CD4-positive, alpha-beta memory T cell (primary cell): Measurements from ENCODE around the gene DPYSL5. TPM values are rescaled to one million over a fixed set of nuclear protein-coding genes. Genes with fewer than 3 reads are reported as not detected.
A peak's percentile ranks its signal among the peaks of the same experiment; 100 is the strongest.
"Not testable (repeated sequence)": the region's sequence is repeated elsewhere in the genome, so short reads cannot be mapped to it uniquely, and the experiment has no call there.

Source experiments
- CTCF ChIA-PET: fragments of 350-600 bp; sonication (Branson Sonifier 250); formaldehyde crosslinking; loops from one replicate; lab custom pipeline; 2021; ENCODE audit warnings: inconsistent platforms; ENCODE audit not compliant: partially characterized antibody; lab: Charles Lee
- POLR2A ChIA-PET: fragments of 350-600 bp; sonication (Branson Sonifier 250); formaldehyde crosslinking; loops from one replicate; lab custom pipeline; 2021; ENCODE audit not compliant: partially characterized antibody; lab: Charles Lee
- DNase-seq, 5 donors: peaks; one replicate each; pipeline versions ENCODE4 v3.0.0 to v3.0.0-alpha.2; 2020 to 2022; ENCODE audit warnings: mixed read lengths in 1 of 5
- H3K27ac ChIP-seq: one replicate; pipeline ENCODE4 v1.7.0; 2013; ENCODE audit warnings: low read depth, low read length
- H3K27me3 ChIP-seq: 2 replicates; pipeline ENCODE4 v1.7.0; 2013; ENCODE audit warnings: mild to moderate bottlenecking, low read length, moderate library complexity; ENCODE audit not compliant: insufficient read depth
- H3K36me3 ChIP-seq: 2 replicates; pipeline ENCODE4 v1.7.0; 2013; ENCODE audit warnings: mild to moderate bottlenecking, low read length, moderate library complexity; ENCODE audit not compliant: insufficient read depth
- H3K4me1 ChIP-seq: 2 replicates; pipeline ENCODE4 v1.7.0; 2013; ENCODE audit warnings: mild to moderate bottlenecking, low read length, moderate library complexity; ENCODE audit not compliant: insufficient read depth
- H3K4me3 ChIP-seq, 2 donors: one replicate each; pipeline ENCODE4 v1.7.0; 2013; ENCODE audit warnings: low read length in 2 of 2, mild to moderate bottlenecking in 1 of 2
- H3K9me3 ChIP-seq, 2 donors: one replicate each; pipeline ENCODE4 v1.7.0; 2013; ENCODE audit warnings: low read length in 2 of 2, control low read depth in 1 of 2; ENCODE audit not compliant: control insufficient read depth in 1 of 2
- H3K27ac Mint-ChIP-seq, 7 donors: one replicate each; pipeline ENCODE4 v1.8.0; 2020 to 2021; ENCODE audit warnings: mixed read lengths in 7 of 7, mild to moderate bottlenecking in 6 of 7, inconsistent platforms in 3 of 7, moderate library complexity in 3 of 7
- H3K27me3 Mint-ChIP-seq, 2 donors: one replicate each; pipeline ENCODE4 v1.8.0; 2020 to 2021; ENCODE audit warnings: mixed read lengths in 2 of 2
- H3K36me3 Mint-ChIP-seq, 2 donors: one replicate each; pipeline ENCODE4 v1.8.0; 2020 to 2021; ENCODE audit warnings: mixed read lengths in 2 of 2, inconsistent platforms in 1 of 2, mild to moderate bottlenecking in 1 of 2
- H3K4me1 Mint-ChIP-seq, 4 donors: one replicate each; pipeline ENCODE4 v1.8.0; 2020 to 2021; ENCODE audit warnings: mixed read lengths in 4 of 4, mild to moderate bottlenecking in 1 of 4
- H3K4me3 Mint-ChIP-seq, 8 donors: one replicate each; pipeline ENCODE4 v1.8.0; 2020 to 2021; ENCODE audit warnings: mixed read lengths in 8 of 8, mild to moderate bottlenecking in 7 of 8, moderate library complexity in 6 of 8, inconsistent platforms in 3 of 8
- H3K9me3 Mint-ChIP-seq, 8 donors: one replicate each; pipeline ENCODE4 v1.8.0; 2020 to 2021; ENCODE audit warnings: mixed read lengths in 8 of 8, mild to moderate bottlenecking in 5 of 8, inconsistent platforms in 3 of 8, moderate library complexity in 1 of 8
- intact Hi-C: fragments of 100-400 bp; cut with micrococcal nuclease; formaldehyde crosslinking; loops from one replicate; pipeline ENCODE4 v1.15.1; 2023
- polyA plus RNA-seq, 2 donors: library from polyadenylated mRNA; unstranded; fragments of 300-500 nt; fragmentation: Illumina TruSeq; gene quantifications; one replicate each; pipeline ENCODE4 v1.2.3, GENCODE V29; 2021
- total RNA-seq, 2 experiments: library from RNA; stranded (reverse); gene quantifications; one replicate each; pipeline ENCODE4 v1.2.3, GENCODE V29; 2021

The DPYSL5 gene
- total and polyA plus RNA-seq, 4 experiments from 2014 or later = not detected

GRCh38 chr2:26875808-26876207, 27.9 kb downstream of the DPYSL5 start:
- no peak overlapping the region for H3K27ac ChIP-seq
- H3K9me3 ChIP-seq = no peaks in the 10 kb centered on the region
- POLR2A ChIA-PET = no interaction called here
- H3K36me3 ChIP-seq = no peaks in the 10 kb centered on the region
- no peaks in the 10 kb centered on the region for H3K27me3 ChIP-seq
- no peak for DNase-seq
- H3K4me3 ChIP-seq = no peak overlapping the region
- CTCF ChIA-PET = no interaction called here
- Mint-ChIP-seq H3K4me3 (no peak overlapping the region), H3K4me1 (no peaks in the 10 kb centered on the region), H3K27ac (peak overlapping the region in 1 of 7 donors; percentile 44), H3K9me3 (no peaks in the 10 kb centered on the region), H3K36me3 (no peaks in the 10 kb centered on the region), H3K27me3 (peaks cover 18 to 26% of the 10 kb centered on the region in 2 donors)
- no peaks in the 10 kb centered on the region for H3K4me1 ChIP-seq
- intact Hi-C loops = no loop called here

- no peaks in the 10 kb centered on the region for H3K9me3 ChIP-seq
- no peak for DNase-seq
- H3K9me3 Mint-ChIP-seq = no peaks in the 10 kb centered on the region
- intact Hi-C loops = no loop called here
- H3K27ac Mint-ChIP-seq = peak overlapping the region in 1 of 7 donors; percentile 44
- no peak overlapping the region for H3K27ac ChIP-seq
- no peaks in the 10 kb centered on the region for H3K36me3 Mint-ChIP-seq
- H3K27me3 Mint-ChIP-seq = peaks cover 20 to 28% of the 10 kb centered on the region in 2 donors
- POLR2A ChIA-PET = no interaction called here
- no peak overlapping the region for H3K4me3 ChIP-seq
- no peak overlapping the region for H3K4me3 Mint-ChIP-seq
- no peaks in the 10 kb centered on the region for H3K4me1 ChIP-seq
- CTCF ChIA-PET = no interaction called here
- H3K36me3 ChIP-seq = no peaks in the 10 kb centered on the region
- H3K27me3 ChIP-seq = no peaks in the 10 kb centered on the region
- H3K4me1 Mint-ChIP-seq = no peaks in the 10 kb centered on the region
Measured at GRCh38 chr2:26876260-26876659, 28.3 kb downstream of the DPYSL5 start.

GRCh38 chr2:26877276-26877675, 29.3 kb downstream of the DPYSL5 start:
- POLR2A ChIA-PET = no interaction called here
- DNase-seq = no peak
- Mint-ChIP-seq H3K9me3 (no peaks in the 10 kb centered on the region), H3K4me1 (no peaks in the 10 kb centered on the region), H3K4me3 (no peak overlapping the region), H3K36me3 (no peaks in the 10 kb centered on the region), H3K27me3 (peaks cover 22 to 25% of the 10 kb centered on the region in 2 donors), H3K27ac (no peak overlapping the region)
- no peaks in the 10 kb centered on the region for H3K9me3 ChIP-seq
- no peak overlapping the region for H3K4me3 ChIP-seq
- H3K4me1 ChIP-seq = no peaks in the 10 kb centered on the region
- CTCF ChIA-PET = no interaction called here
- H3K36me3 ChIP-seq = no peaks in the 10 kb centered on the region
- H3K27ac ChIP-seq = no peak overlapping the region
- H3K27me3 ChIP-seq = no peaks in the 10 kb centered on the region
- intact Hi-C loops = no loop called here

- Mint-ChIP-seq H3K4me1 (no peaks in the 10 kb centered on the region), H3K4me3 (no peak overlapping the region), H3K27ac (no peak overlapping the region), H3K9me3 (no peaks in the 10 kb centered on the region), H3K27me3 (peaks cover 21 to 28% of the 10 kb centered on the region in 2 donors), H3K36me3 (no peaks in the 10 kb centered on the region)
- intact Hi-C loops = no loop called here
- ChIA-PET POLR2A (no interaction called here), CTCF (no interaction called here)
- Histone ChIP-seq H3K4me3 (no peak overlapping the region), H3K27me3 (no peaks in the 10 kb centered on the region), H3K4me1 (no peaks in the 10 kb centered on the region), H3K36me3 (no peaks in the 10 kb centered on the region), H3K9me3 (no peaks in the 10 kb centered on the region), H3K27ac (no peak overlapping the region)
- DNase-seq = no peak
Measured at GRCh38 chr2:26880161-26880560, 32.2 kb downstream of the DPYSL5 start.

GRCh38 chr2:26880910-26881435, 33.0 kb downstream of the DPYSL5 start:
- H3K4me1 ChIP-seq = no peaks in the 10 kb centered on the region
- intact Hi-C loops = no loop called here
- Mint-ChIP-seq H3K27ac (no peak overlapping the region), H3K4me1 (no peaks in the 10 kb centered on the region), H3K27me3 (peaks cover 19 to 28% of the 10 kb centered on the region in 2 donors), H3K36me3 (no peaks in the 10 kb centered on the region), H3K4me3 (no peak overlapping the region), H3K9me3 (no peaks in the 10 kb centered on the region)
- H3K9me3 ChIP-seq = no peaks in the 10 kb centered on the region
- H3K27me3 ChIP-seq = no peaks in the 10 kb centered on the region
- no peak for DNase-seq
- no peak overlapping the region for H3K27ac ChIP-seq
- no peaks in the 10 kb centered on the region for H3K36me3 ChIP-seq
- ChIA-PET CTCF (no interaction called here), POLR2A (no interaction called here)
- no peak overlapping the region for H3K4me3 ChIP-seq

GRCh38 chr2:26882220-26882619, 34.3 kb downstream of the DPYSL5 start:
- H3K4me3 ChIP-seq, H3K4me1 Mint-ChIP-seq, H3K4me3 Mint-ChIP-seq, H3K9me3 ChIP-seq, H3K36me3 Mint-ChIP-seq, DNase-seq, H3K27me3 ChIP-seq, H3K27ac Mint-ChIP-seq, POLR2A ChIA-PET, H3K27ac ChIP-seq, intact Hi-C loops, H3K36me3 ChIP-seq, H3K9me3 Mint-ChIP-seq, H3K4me1 ChIP-seq: not testable (repeated sequence)
- CTCF ChIA-PET = interaction anchor here (0.7 kb wide), 1 partner anchor 582 kb away, joined by 3 read pairs; no protein-coding TSS in a partner anchor
- H3K27me3 Mint-ChIP-seq = peaks cover 19 to 26% of the 10 kb centered on the region in 2 donors

GRCh38 chr2:26883956-26884355, 36.0 kb downstream of the DPYSL5 start:
- Mint-ChIP-seq H3K27ac (no peak overlapping the region), H3K27me3 (peaks cover 17 to 26% of the 10 kb centered on the region in 2 donors), H3K36me3 (no peaks in the 10 kb centered on the region), H3K9me3 (no peaks in the 10 kb centered on the region), H3K4me1 (no peaks in the 10 kb centered on the region), H3K4me3 (no peak overlapping the region)
- Histone ChIP-seq H3K4me1 (no peaks in the 10 kb centered on the region), H3K27ac (no peak overlapping the region), H3K4me3 (no peak overlapping the region), H3K36me3 (no peaks in the 10 kb centered on the region), H3K9me3 (no peaks in the 10 kb centered on the region), H3K27me3 (no peaks in the 10 kb centered on the region)
- CTCF ChIA-PET = no interaction called here
- intact Hi-C loops = no loop called here
- no peak for DNase-seq
- POLR2A ChIA-PET = no interaction called here

- Histone ChIP-seq H3K27me3 (no peaks in the 10 kb centered on the region), H3K4me3 (no peak overlapping the region), H3K27ac (no peak overlapping the region), H3K4me1 (no peaks in the 10 kb centered on the region), H3K9me3 (no peaks in the 10 kb centered on the region), H3K36me3 (no peaks in the 10 kb centered on the region)
- Mint-ChIP-seq H3K4me3 (no peak overlapping the region), H3K27me3 (peaks cover 17 to 26% of the 10 kb centered on the region in 2 donors), H3K4me1 (no peaks in the 10 kb centered on the region), H3K36me3 (no peaks in the 10 kb centered on the region), H3K27ac (no peak overlapping the region), H3K9me3 (no peaks in the 10 kb centered on the region)
- CTCF ChIA-PET = no interaction called here
- intact Hi-C loops = no loop called here
- POLR2A ChIA-PET = no interaction called here
- no peak for DNase-seq
Measured at GRCh38 chr2:26884486-26884885, 36.6 kb downstream of the DPYSL5 start.
